ENCODE data around the gene KLK6.

GRCh38 chr19:50963381-50963780 lies 6.0 kb downstream of the KLK6 start:
- TF ChIP-seq, protein P1, sequence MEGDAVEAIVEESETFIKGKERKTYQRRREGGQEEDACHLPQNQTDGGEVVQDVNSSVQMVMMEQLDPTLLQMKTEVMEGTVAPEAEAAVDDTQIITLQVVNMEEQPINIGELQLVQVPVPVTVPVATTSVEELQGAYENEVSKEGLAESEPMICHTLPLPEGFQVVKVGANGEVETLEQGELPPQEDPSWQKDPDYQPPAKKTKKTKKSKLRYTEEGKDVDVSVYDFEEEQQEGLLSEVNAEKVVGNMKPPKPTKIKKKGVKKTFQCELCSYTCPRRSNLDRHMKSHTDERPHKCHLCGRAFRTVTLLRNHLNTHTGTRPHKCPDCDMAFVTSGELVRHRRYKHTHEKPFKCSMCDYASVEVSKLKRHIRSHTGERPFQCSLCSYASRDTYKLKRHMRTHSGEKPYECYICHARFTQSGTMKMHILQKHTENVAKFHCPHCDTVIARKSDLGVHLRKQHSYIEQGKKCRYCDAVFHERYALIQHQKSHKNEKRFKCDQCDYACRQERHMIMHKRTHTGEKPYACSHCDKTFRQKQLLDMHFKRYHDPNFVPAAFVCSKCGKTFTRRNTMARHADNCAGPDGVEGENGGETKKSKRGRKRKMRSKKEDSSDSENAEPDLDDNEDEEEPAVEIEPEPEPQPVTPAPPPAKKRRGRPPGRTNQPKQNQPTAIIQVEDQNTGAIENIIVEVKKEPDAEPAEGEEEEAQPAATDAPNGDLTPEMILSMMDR (IDR thresholded peaks at IDR 0.05; ENCODE audit: low read depth, low read length) = no peak
- TF ChIP-seq EZH2phosphoT487 (IDR thresholded peaks at IDR 0.05; ENCODE audit: low read depth) = no peak
